MM.1S (cell line): ENCODE data around the gene ECT2.

Source experiments
- EZH2 ChIP-seq: fragments of 300-600 bp; sonication (generic); optimal IDR thresholded peaks from 2 replicates; pipeline ENCODE3; 2017; ENCODE audit warnings: low read depth, mild to moderate bottlenecking, antibody characterized with exemption, low read length, mixed read lengths
- TF ChIP-seq, protein P1 (sequence below): fragments of 300-600 bp; sonication (generic); IDR thresholded peaks from 2 replicates; pipeline ENCODE4 v1.5.1; 2016; ENCODE audit warnings: antibody characterized with exemption, low read length, mixed read lengths

DNA sequence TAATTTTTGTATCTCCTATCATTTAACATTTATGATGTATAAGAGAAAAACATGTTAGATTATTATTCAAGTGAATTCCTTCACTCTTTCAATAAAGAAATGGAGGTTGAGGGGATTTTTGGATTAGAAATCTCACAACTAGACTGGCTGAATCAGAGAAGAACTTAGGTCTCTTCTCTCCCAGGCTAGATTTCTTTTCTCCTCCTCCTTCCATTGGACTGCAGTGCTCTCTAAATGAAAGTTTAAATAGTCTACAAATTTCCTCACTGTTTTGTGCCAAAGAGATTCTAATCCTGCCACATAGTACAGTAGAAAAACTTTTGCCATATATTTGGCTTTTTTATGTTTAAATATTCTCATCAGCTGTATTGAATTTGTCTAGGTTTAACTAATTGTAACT, 65.8 kb downstream of the ECT2 start:
- TF ChIP-seq, protein P1, sequence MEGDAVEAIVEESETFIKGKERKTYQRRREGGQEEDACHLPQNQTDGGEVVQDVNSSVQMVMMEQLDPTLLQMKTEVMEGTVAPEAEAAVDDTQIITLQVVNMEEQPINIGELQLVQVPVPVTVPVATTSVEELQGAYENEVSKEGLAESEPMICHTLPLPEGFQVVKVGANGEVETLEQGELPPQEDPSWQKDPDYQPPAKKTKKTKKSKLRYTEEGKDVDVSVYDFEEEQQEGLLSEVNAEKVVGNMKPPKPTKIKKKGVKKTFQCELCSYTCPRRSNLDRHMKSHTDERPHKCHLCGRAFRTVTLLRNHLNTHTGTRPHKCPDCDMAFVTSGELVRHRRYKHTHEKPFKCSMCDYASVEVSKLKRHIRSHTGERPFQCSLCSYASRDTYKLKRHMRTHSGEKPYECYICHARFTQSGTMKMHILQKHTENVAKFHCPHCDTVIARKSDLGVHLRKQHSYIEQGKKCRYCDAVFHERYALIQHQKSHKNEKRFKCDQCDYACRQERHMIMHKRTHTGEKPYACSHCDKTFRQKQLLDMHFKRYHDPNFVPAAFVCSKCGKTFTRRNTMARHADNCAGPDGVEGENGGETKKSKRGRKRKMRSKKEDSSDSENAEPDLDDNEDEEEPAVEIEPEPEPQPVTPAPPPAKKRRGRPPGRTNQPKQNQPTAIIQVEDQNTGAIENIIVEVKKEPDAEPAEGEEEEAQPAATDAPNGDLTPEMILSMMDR, result no peak
- TF ChIP-seq EZH2, result no peak
